GM12872 (cell line): ENCODE data around the gene ESRP2.

Experiments used
- CTCF ChIP-seq: IDR thresholded peaks from 3 replicates; pipeline ENCODE4 v1.5.1; 2011; ENCODE audit warnings: low read depth, mild to moderate bottlenecking, low read length, moderate library complexity; ENCODE audit not compliant: insufficient read depth

The ESRP2 gene

GRCh38 chr16:68259007-68259825, 23.3 kb upstream of the ESRP2 start:
- TF ChIP-seq CTCF, result no peak

GRCh38 chr16:68257906-68258800, 22.2 kb upstream of the ESRP2 start:
- no peak for TF ChIP-seq CTCF

- no peak for TF ChIP-seq CTCF
Observed at GRCh38 chr16:68257251-68257905, 21.5 kb upstream of the ESRP2 start.

GRCh38 chr16:68255712-68256111, 19.8 kb upstream of the ESRP2 start:
- TF ChIP-seq CTCF, result no peak

- no peak for TF ChIP-seq CTCF
Observed at GRCh38 chr16:68253721-68254120, 17.8 kb upstream of the ESRP2 start.

GRCh38 chr16:68252383-68252782, 16.5 kb upstream of the ESRP2 start:
- TF ChIP-seq CTCF, result no peak

- no peak for TF ChIP-seq CTCF
Observed at GRCh38 chr16:68251832-68252231, 15.9 kb upstream of the ESRP2 start.
